Esophagus (tissue), 2 donors: ENCODE data around the gene CXCL12. TPM values are rescaled to one million over a fixed set of nuclear protein-coding genes. Genes with fewer than 3 reads are reported as not detected.

Experiments
- H3K27ac ChIP-seq, 2 donors: one replicate each; pipeline ENCODE4 v1.5.1; 2013; ENCODE audit warnings: low read depth in 2 of 2, mild to moderate bottlenecking in 2 of 2, inconsistent platforms in 1 of 2, low read length in 1 of 2, moderate library complexity in 1 of 2
- H3K27me3 ChIP-seq, 2 donors: one replicate each; pipeline ENCODE4 v1.6.1; 2013; ENCODE audit warnings: low read length in 2 of 2, control low read depth in 1 of 2, mild to moderate bottlenecking in 1 of 2; ENCODE audit not compliant: insufficient read depth in 2 of 2, control insufficient read depth in 1 of 2
- H3K36me3 ChIP-seq, 2 donors: one replicate each; pipeline ENCODE4 v1.6.1; 2013; ENCODE audit warnings: low read length in 1 of 2; ENCODE audit not compliant: control insufficient read depth in 2 of 2, insufficient read depth in 2 of 2
- H3K4me1 ChIP-seq, 2 donors: one replicate each; pipeline ENCODE4 v1.6.1; 2013; ENCODE audit warnings: low read length in 1 of 2; ENCODE audit not compliant: control insufficient read depth in 2 of 2, insufficient read depth in 2 of 2
- H3K4me3 ChIP-seq, 2 donors: one replicate each; pipeline ENCODE4 v1.5.1; 2013; ENCODE audit warnings: low read length in 2 of 2, mild to moderate bottlenecking in 2 of 2, low read depth in 1 of 2, moderate library complexity in 1 of 2
- H3K9me3 ChIP-seq, 2 donors: one replicate each; pipeline ENCODE4 v1.6.1; 2013; ENCODE audit warnings: mild to moderate bottlenecking in 2 of 2, low read depth in 1 of 2, low read length in 1 of 2, moderate library complexity in 1 of 2; ENCODE audit not compliant: control insufficient read depth in 2 of 2, insufficient read depth in 1 of 2
- WGBS, 2 donors: extraction: QIAGEN DNeasy Blood & Tissue Kit; methylation state at CpG; one replicate each; pipeline ENCODE4 v1.1.7; 2013; 5-methylcytosine and 5-hydroxymethylcytosine counted together
- polyA plus RNA-seq, 2 donors: library from polyadenylated mRNA; stranded (reverse); fragments of 200-250 nt; gene quantifications; one replicate each; pipeline ENCODE4 v1.2.3, GENCODE V29; 2013
- donor health status: healthy with polysubstance abuse.
- donor health status: Bipolar disorder and iron deficiency.

The CXCL12 gene
- polyA plus RNA-seq, 2 donors = 4.1 to 7.9 TPM

GRCh38 chr10:44344727-44345126 is 40.2 kb downstream of the CXCL12 start:
- no peaks in the 10 kb centered on the region for H3K36me3 ChIP-seq
- no peaks in the 10 kb centered on the region for H3K4me1 ChIP-seq
- H3K27me3 ChIP-seq = no peaks in the 10 kb centered on the region
- H3K4me3 ChIP-seq = no peak overlapping the region
- no peak overlapping the region for H3K27ac ChIP-seq
- H3K9me3 ChIP-seq = no peaks in the 10 kb centered on the region
- 70 to 81% methylated on average over 6 of the region's 6 CpGs for WGBS, 2 donors

GRCh38 chr10:44343843-44344242 is 41.1 kb downstream of the CXCL12 start:
- WGBS, 2 donors = 68 to 76% methylated on average over 3 of the region's 3 CpGs
- Histone ChIP-seq H3K4me1 (no peaks in the 10 kb centered on the region), H3K36me3 (no peaks in the 10 kb centered on the region), H3K4me3 (no peak overlapping the region), H3K9me3 (no peaks in the 10 kb centered on the region), H3K27ac (no peak overlapping the region), H3K27me3 (no peaks in the 10 kb centered on the region)

GRCh38 chr10:44341886-44342285 is 43.0 kb downstream of the CXCL12 start:
- Histone ChIP-seq H3K27ac (no peak overlapping the region), H3K27me3 (no peaks in the 10 kb centered on the region), H3K4me3 (no peak overlapping the region), H3K36me3 (no peaks in the 10 kb centered on the region), H3K9me3 (no peaks in the 10 kb centered on the region), H3K4me1 (no peaks in the 10 kb centered on the region)
- WGBS, 2 donors = 86 to 94% methylated on average over 3 of the region's 3 CpGs

DNA sequence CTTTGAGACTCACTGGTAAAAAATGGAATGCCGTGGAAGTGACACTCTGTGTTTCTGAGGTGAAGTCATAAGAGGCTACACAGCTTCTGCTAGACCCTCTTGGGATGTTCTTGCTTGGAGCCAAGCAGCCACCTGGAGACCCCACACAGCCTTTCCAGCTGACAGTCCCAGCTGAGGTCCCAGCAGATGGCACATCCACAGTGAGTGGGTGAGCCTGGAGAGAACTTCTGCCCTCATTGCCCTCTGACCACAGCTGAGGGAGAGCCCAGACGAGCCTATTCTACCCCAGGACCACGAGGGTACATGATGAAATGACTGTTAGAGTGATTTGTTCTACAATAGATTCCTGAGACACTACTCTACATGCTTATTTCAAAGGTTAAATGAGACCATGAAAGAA is 44.3 kb downstream of the CXCL12 start:
- Histone ChIP-seq H3K4me3 (no peak overlapping the region), H3K36me3 (no peaks in the 10 kb centered on the region), H3K27ac (no peak overlapping the region), H3K4me1 (no peaks in the 10 kb centered on the region), H3K27me3 (no peaks in the 10 kb centered on the region), H3K9me3 (no peaks in the 10 kb centered on the region)
- WGBS, 2 donors = 60 to 70% methylated on average over 3 of the region's 3 CpGs

DNA sequence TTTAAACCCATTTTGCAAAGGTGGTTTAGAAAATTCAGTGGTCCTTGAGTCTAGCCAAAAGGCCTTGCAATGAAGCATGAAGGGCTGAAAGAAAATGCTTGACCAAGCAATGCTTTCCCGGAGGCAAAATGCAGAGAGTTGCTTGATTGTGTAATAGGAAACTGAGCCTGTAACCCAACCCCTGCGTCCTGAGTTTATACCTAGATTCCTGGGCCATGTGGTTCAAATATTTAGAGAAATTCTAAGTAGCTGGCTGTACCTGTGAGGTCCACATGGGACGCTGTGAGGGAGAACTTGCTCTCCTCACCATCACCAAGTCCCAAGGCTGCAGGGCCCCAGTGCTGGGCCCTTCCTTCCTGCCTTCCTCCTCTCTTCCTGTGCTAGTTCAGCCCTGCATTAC is 45.7 kb downstream of the CXCL12 start:
- Histone ChIP-seq H3K4me1 (no peaks in the 10 kb centered on the region), H3K27ac (no peak overlapping the region), H3K27me3 (no peaks in the 10 kb centered on the region), H3K36me3 (no peaks in the 10 kb centered on the region), H3K9me3 (no peaks in the 10 kb centered on the region), H3K4me3 (no peak overlapping the region)
- WGBS, 2 donors = 68 to 88% methylated on average over 3 of the region's 3 CpGs

GRCh38 chr10:44337081-44337480 is 47.8 kb downstream of the CXCL12 start:
- Histone ChIP-seq H3K4me1 (no peaks in the 10 kb centered on the region), H3K36me3 (no peaks in the 10 kb centered on the region), H3K9me3 (no peaks in the 10 kb centered on the region), H3K27ac (no peak overlapping the region), H3K27me3 (no peaks in the 10 kb centered on the region), H3K4me3 (no peak overlapping the region)
- 93 to 95% methylated on average over 4 of the region's 4 CpGs for WGBS, 2 donors

DNA sequence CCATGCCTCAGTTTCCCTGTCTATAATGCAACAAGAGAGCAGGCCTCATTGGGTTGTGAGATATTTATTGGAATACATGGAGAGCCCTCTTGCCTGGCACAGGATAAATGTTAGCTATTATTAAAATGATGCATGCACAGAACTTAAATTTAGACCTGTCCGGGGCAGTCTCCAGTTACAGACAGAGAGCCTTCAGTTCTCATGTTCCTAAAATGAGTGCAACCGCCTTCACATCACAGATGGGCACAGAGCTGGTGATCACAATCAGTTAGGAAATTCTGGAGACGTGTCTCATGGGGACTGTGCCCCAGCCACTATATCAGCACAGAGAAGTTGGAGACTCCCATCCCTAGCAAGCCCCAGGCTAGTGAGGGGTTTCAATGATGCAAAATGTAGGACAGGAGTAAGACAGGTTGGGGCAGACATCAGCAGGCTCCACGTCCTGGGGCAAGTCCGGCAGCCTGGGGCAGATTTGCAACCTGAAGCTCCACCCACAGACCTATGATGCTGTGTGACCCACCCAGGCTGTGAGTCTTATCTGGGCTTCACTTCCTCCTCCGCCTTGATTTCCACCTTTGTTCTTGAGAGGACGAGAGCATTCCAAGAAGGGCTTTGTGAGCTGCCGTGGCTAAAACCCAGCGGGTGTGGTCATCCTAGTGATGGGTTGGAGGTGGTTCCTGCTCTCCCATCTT is 49.4 kb downstream of the CXCL12 start:
- 74 to 77% methylated on average over 9 of the region's 9 CpGs for WGBS, 2 donors
- H3K27me3 ChIP-seq = no peaks in the 10 kb centered on the region
- no peaks in the 10 kb centered on the region for H3K4me1 ChIP-seq
- no peak overlapping the region for H3K27ac ChIP-seq
- H3K36me3 ChIP-seq = no peaks in the 10 kb centered on the region
- H3K4me3 ChIP-seq = no peak overlapping the region
- no peaks in the 10 kb centered on the region for H3K9me3 ChIP-seq

- H3K9me3 ChIP-seq = no peaks in the 10 kb centered on the region
- WGBS, 2 donors = 81 to 82% methylated on average over 4 of the region's 4 CpGs
- no peaks in the 10 kb centered on the region for H3K4me1 ChIP-seq
- no peak overlapping the region for H3K4me3 ChIP-seq
- H3K36me3 ChIP-seq = no peaks in the 10 kb centered on the region
- H3K27ac ChIP-seq = no peak overlapping the region
- no peaks in the 10 kb centered on the region for H3K27me3 ChIP-seq
These were observed 50.2 kb downstream of the CXCL12 start for GRCh38 chr10:44334621-44335184.

GRCh38 chr10:44334091-44334490 is 50.8 kb downstream of the CXCL12 start:
- Histone ChIP-seq H3K27ac (no peak overlapping the region), H3K4me1 (no peaks in the 10 kb centered on the region), H3K9me3 (no peaks in the 10 kb centered on the region), H3K36me3 (no peaks in the 10 kb centered on the region), H3K27me3 (no peaks in the 10 kb centered on the region), H3K4me3 (no peak overlapping the region)
- 91 to 92% methylated on average over 6 of the region's 6 CpGs for WGBS, 2 donors

GRCh38 chr10:44333511-44333910 is 51.4 kb downstream of the CXCL12 start:
- no peaks in the 10 kb centered on the region for H3K9me3 ChIP-seq
- WGBS, 2 donors = 95 to 96% methylated on average over 10 of the region's 10 CpGs
- H3K36me3 ChIP-seq = no peaks in the 10 kb centered on the region

More at GRCh38 chr10:44333511-44333910, 51.4 kb downstream of the CXCL12 start:
- H3K4me1 ChIP-seq = no peaks in the 10 kb centered on the region
- no peak overlapping the region for H3K4me3 ChIP-seq
- no peak overlapping the region for H3K27ac ChIP-seq
- H3K27me3 ChIP-seq = no peaks in the 10 kb centered on the region
